Measurements from ENCODE around the gene P2RX5. TPM values are rescaled to one million over a fixed set of nuclear protein-coding genes. Genes with fewer than 3 reads are reported as not detected.
A peak's percentile ranks its signal among the peaks of the same experiment; 100 is the strongest.

Gene P2RX5
- total RNA-seq, 1 experiment from 2014 or later, result not detected

GRCh38 chr17:3643889-3644349 lies 52.0 kb downstream of the P2RX5 start:
- DNase-seq (ENCODE audit: low read depth), result no peak
- in situ Hi-C loops (cut with HindIII; ENCODE audit: low pct_unique_long_range_greater_than_20kb, low sequenced_read_pairs), result no loop called here

DNA sequence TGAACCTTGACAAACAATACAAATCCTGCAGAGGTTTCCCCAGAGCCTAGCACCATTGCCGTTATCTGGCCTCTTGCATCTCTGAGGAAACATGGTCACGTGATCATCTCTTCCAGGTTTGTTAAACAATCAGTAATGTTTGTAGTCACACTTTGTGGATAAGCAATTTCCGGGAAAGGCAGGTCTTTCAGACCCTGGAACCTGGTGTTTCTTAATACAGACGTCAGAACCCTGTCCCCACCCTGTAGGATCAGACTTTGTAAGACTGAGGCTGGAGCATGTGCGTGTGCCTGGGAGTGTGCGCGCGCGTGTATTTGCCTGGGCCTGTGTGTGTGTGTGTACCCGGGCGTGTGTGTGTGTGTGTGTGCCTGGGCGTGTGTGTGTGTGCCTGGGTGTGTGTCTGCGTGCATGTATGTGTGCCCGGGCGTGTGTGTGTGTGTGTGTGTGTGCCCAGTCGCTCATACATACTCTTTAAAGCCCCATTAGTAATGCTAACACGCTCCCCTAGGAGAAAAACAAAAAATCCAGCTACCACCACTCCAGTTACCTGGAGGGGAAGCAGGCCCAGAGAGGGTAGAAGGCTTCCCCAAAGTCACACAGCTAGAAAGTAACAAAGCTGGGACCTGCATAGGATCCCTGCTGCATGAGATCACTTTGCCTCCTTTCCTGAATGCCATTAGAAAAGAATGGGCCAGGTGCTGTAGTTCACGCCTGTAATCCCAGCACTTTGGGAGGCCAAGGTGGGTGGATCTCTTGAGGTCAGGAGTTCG lies 54.1 kb downstream of the P2RX5 start:
- peak; percentile 70 for DNase-seq (ENCODE audit: low read depth)
- in situ Hi-C loops (cut with HindIII; ENCODE audit: low pct_unique_long_range_greater_than_20kb, low sequenced_read_pairs), result no loop called here

GRCh38 chr17:3641014-3641413 lies 54.9 kb downstream of the P2RX5 start:
- DNase-seq (ENCODE audit: low read depth), result no peak
- in situ Hi-C loops (cut with HindIII; ENCODE audit: low pct_unique_long_range_greater_than_20kb, low sequenced_read_pairs), result no loop called here

GRCh38 chr17:3639981-3640596 lies 55.9 kb downstream of the P2RX5 start:
- no peak for DNase-seq (ENCODE audit: low read depth)
- in situ Hi-C loops (cut with HindIII; ENCODE audit: low pct_unique_long_range_greater_than_20kb, low sequenced_read_pairs), result no loop called here

DNA sequence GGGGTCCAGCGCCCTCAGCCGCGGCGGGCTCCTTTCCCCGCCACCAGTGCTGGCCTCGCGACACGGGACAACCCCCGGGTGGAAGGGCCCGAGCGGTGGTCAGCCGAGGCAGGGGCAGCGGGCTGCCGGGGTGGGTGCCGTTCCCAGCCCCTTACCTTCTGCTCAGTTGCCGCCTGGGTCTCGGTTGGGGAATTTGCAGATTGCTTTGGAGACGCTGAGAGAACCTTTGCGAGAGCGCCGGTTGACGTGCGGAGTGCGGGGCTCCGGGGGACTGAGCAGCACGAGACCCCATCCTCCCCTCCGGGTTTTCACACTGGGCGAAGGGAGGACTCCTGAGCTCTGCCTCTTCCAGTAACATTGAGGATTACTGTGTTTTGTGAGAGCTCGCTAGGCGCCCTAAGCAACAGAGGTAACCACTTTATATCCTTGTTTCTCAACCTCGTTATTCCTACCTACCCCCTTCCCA lies 59.0 kb downstream of the P2RX5 start:
- in situ Hi-C loops (cut with HindIII; ENCODE audit: low pct_unique_long_range_greater_than_20kb, low sequenced_read_pairs), result no loop called here
- DNase-seq (ENCODE audit: low read depth), result no peak

GRCh38 chr17:3636154-3636907 lies 59.6 kb downstream of the P2RX5 start, which contains the start of the genes CTNS and SHPK:
CTNS (plus strand) TSS chr17:3636760; CDS start chr17:3640207, 3,447 bp downstream.
SHPK (minus strand) TSS chr17:3636250; CDS start chr17:3636219, 31 bp downstream.
- in situ Hi-C loops (cut with HindIII; ENCODE audit: low pct_unique_long_range_greater_than_20kb, low sequenced_read_pairs), result no loop called here
- peak; percentile 96 for DNase-seq (ENCODE audit: low read depth)

- peak; percentile 12 for DNase-seq (ENCODE audit: low read depth)
- in situ Hi-C loops (cut with HindIII; ENCODE audit: low pct_unique_long_range_greater_than_20kb, low sequenced_read_pairs), result no loop called here
Measured at GRCh38 chr17:3635474-3636153, 60.3 kb downstream of the P2RX5 start.

DNA sequence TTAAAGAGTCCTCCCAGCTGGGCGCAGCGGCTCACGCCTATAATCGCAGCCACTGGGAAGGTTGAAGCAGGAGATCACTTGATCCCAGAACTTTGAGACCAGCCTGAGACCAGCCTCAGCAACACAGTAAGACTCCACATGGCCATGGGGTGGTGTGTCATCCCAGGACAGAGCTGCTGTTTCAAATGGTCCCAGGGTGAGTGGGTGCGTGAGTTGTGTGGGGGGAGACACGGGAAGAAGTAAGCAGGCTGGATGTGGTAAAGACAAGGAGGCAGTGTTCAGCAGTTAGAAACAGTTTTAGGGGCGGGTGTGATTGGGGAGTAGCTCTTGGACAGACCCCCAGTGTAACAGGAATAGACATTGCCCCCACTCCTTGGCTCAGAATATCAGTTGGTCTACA lies 63.7 kb downstream of the P2RX5 start:
- in situ Hi-C loops (cut with HindIII; ENCODE audit: low pct_unique_long_range_greater_than_20kb, low sequenced_read_pairs), result no loop called here
- no peak for DNase-seq (ENCODE audit: low read depth)

DNA sequence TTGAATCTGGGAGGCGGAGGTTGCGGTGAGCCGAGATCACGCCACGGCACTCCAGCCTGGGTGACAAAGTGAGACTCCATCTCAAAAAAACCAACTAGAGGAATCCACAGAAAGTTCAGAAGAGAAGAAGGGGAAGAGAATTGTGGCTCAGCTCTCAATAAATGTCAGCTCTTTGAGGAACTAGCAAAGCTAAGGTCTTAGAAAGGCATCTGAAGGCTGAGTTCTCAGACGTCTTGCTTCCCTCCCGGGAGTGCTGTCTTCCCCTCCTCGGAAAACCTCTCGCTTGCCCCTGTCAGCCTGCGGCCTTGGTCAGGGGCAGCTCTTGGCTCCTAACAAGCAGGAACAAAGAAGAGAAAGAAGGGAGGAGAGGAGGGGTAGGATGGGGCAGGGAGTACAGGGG lies 65.2 kb downstream of the P2RX5 start:
- in situ Hi-C loops (cut with HindIII; ENCODE audit: low pct_unique_long_range_greater_than_20kb, low sequenced_read_pairs), result no loop called here
- DNase-seq (ENCODE audit: low read depth), result no peak

GRCh38 chr17:3627769-3628167 lies 68.2 kb downstream of the P2RX5 start:
- in situ Hi-C loops (cut with HindIII; ENCODE audit: low pct_unique_long_range_greater_than_20kb, low sequenced_read_pairs), result no loop called here

GRCh38 chr17:3626831-3627768 lies 68.9 kb downstream of the P2RX5 start:
- in situ Hi-C loops (cut with HindIII; ENCODE audit: low pct_unique_long_range_greater_than_20kb, low sequenced_read_pairs), result no loop called here
- no peak for DNase-seq (ENCODE audit: low read depth)

More at GRCh38 chr17:3627769-3628167, 68.2 kb downstream of the P2RX5 start:
- DNase-seq (ENCODE audit: low read depth), result no peak

Other genes with a start within 250 kb of the P2RX5 start
- not detected in 2 replicates for gene SPATA22, start 224.3 kb downstream of the P2RX5 start, total RNA-seq (2014; rRNA removed; shearing (Covaris generic); ENCODE audit: low replicate concordance)
- not detected in 2 replicates for gene ASPA, start 220.2 kb downstream of the P2RX5 start, total RNA-seq (2014; rRNA removed; shearing (Covaris generic); ENCODE audit: low replicate concordance)
- not detected in 2 replicates for gene TRPV3, start 138.3 kb downstream of the P2RX5 start, total RNA-seq (2014; rRNA removed; shearing (Covaris generic); ENCODE audit: low replicate concordance)
- 0.87 and 0.95 TPM in 2 replicates for gene TRPV1, start 86.7 kb downstream of the P2RX5 start, total RNA-seq (2014; rRNA removed; shearing (Covaris generic); ENCODE audit: low replicate concordance)
- 8.9 and 11.1 TPM in 2 replicates for gene SHPK, start 59.9 kb downstream of the P2RX5 start, total RNA-seq (2014; rRNA removed; shearing (Covaris generic); ENCODE audit: low replicate concordance)
- 7.1 and 7.5 TPM in 2 replicates for gene CTNS, start 59.4 kb downstream of the P2RX5 start, total RNA-seq (2014; rRNA removed; shearing (Covaris generic); ENCODE audit: low replicate concordance)
- 136 and 157 TPM in 2 replicates for gene TAX1BP3, start 27.6 kb downstream of the P2RX5 start, total RNA-seq (2014; rRNA removed; shearing (Covaris generic); ENCODE audit: low replicate concordance)
- 19.1 and 34.7 TPM in 2 replicates for gene EMC6, start 27.3 kb downstream of the P2RX5 start, total RNA-seq (2014; rRNA removed; shearing (Covaris generic); ENCODE audit: low replicate concordance)
- 9.4 and 9.9 TPM in 2 replicates for gene HASPIN, start 27.7 kb upstream of the P2RX5 start, total RNA-seq (2014; rRNA removed; shearing (Covaris generic); ENCODE audit: low replicate concordance)
- 38.1 and 78.5 TPM in 2 replicates for gene ITGAE, start 105.0 kb upstream of the P2RX5 start, total RNA-seq (2014; rRNA removed; shearing (Covaris generic); ENCODE audit: low replicate concordance)
- gene NCBP3, start 150.1 kb upstream of the P2RX5 start, total RNA-seq (2014; rRNA removed; shearing (Covaris generic); ENCODE audit: low replicate concordance), result 4.8 and 9.3 TPM in 2 replicates
- 9.7 and 13.6 TPM in 2 replicates for gene CAMKK1, start 196.9 kb upstream of the P2RX5 start, total RNA-seq (2014; rRNA removed; shearing (Covaris generic); ENCODE audit: low replicate concordance)
- not detected in 2 replicates for gene P2RX1, start 220.3 kb upstream of the P2RX5 start, total RNA-seq (2014; rRNA removed; shearing (Covaris generic); ENCODE audit: low replicate concordance)